Stimulated activated CD4-positive, alpha-beta T cell treated with anti-CD3 and anti-CD28 coated beads, TNF-alpha, amount 100 ng/mL, for 48 hours (primary cell): ENCODE data around the gene MT1H.

Experiments used
- DNase-seq, 3 donors: peaks; one replicate each; pipeline ENCODE4 v3.0.0-alpha.2; 2020; ENCODE audit warnings: low read depth in 3 of 3

MT1H gene

GRCh38 chr16:56636616-56637413 is 32.8 kb upstream of the MT1H start:
- DNase-seq, result no peak

GRCh38 chr16:56637814-56638750 is 31.5 kb upstream of the MT1H start, which contains the start of gene MT1A:
TSS of gene MT1A (plus strand) at chr16:56638666. CDS start at chr16:56638739, 73 bp downstream.
- no peak for DNase-seq

- DNase-seq, result no peak
These were observed 30.6 kb upstream of the MT1H start for GRCh38 chr16:56639045-56639444.

GRCh38 chr16:56640076-56640475 is 29.5 kb upstream of the MT1H start:
- DNase-seq, result no peak

- DNase-seq, result no peak
These were observed 28.4 kb upstream of the MT1H start for GRCh38 chr16:56641166-56641565.

GRCh38 chr16:56643080-56643778 is 26.4 kb upstream of the MT1H start:
- peak; percentile 59 to 72 (median 70) for DNase-seq

- DNase-seq, result no peak
These were observed 25.8 kb upstream of the MT1H start for GRCh38 chr16:56643833-56644232.

- no peak for DNase-seq
These were observed 24.3 kb upstream of the MT1H start for GRCh38 chr16:56645311-56645710.

GRCh38 chr16:56645838-56646237 is 23.8 kb upstream of the MT1H start:
- no peak for DNase-seq

- DNase-seq, result no peak
These were observed 21.8 kb upstream of the MT1H start for GRCh38 chr16:56647641-56648431.

GRCh38 chr16:56649271-56649670 is 20.3 kb upstream of the MT1H start:
- no peak for DNase-seq

GRCh38 chr16:56649820-56650219 is 19.8 kb upstream of the MT1H start:
- no peak for DNase-seq

- no peak for DNase-seq
These were observed 18.0 kb upstream of the MT1H start, which contains the start of gene MT1B for GRCh38 chr16:56651586-56651985. TSS of gene MT1B (plus strand) at chr16:56651886. CDS start at chr16:56651954, 68 bp downstream.

- no peak for DNase-seq
These were observed 17.0 kb upstream of the MT1H start for GRCh38 chr16:56652600-56652999.

- no peak for DNase-seq
These were observed 16.4 kb upstream of the MT1H start for GRCh38 chr16:56653218-56653617.

GRCh38 chr16:56657555-56658326 is 11.9 kb upstream of the MT1H start, which contains the start of gene MT1F:
TSS of gene MT1F (plus strand) at chr16:56657959. CDS start at chr16:56658059, 100 bp downstream.
- DNase-seq, result peak in 2 of 3 donors; percentile 49 to 74

GRCh38 chr16:56658327-56658875 is 11.2 kb upstream of the MT1H start:
- DNase-seq, result no peak

GRCh38 chr16:56662357-56663354 is 7.0 kb upstream of the MT1H start:
- DNase-seq, result no peak

GRCh38 chr16:56664506-56664905 is 5.1 kb upstream of the MT1H start:
- DNase-seq, result no peak
